SHP77 (cell line): ENCODE results near the gene TMUB1.
"Not testable (repeated sequence)": the region's sequence is repeated elsewhere in the genome, so short reads cannot be mapped to it uniquely, and the experiment has no call there.

Source experiments
- DNase-seq, 2 experiments: peaks; one replicate each; lab custom pipeline; 2025; lab: John Stamatoyannopoulos, UW

Gene TMUB1

DNA sequence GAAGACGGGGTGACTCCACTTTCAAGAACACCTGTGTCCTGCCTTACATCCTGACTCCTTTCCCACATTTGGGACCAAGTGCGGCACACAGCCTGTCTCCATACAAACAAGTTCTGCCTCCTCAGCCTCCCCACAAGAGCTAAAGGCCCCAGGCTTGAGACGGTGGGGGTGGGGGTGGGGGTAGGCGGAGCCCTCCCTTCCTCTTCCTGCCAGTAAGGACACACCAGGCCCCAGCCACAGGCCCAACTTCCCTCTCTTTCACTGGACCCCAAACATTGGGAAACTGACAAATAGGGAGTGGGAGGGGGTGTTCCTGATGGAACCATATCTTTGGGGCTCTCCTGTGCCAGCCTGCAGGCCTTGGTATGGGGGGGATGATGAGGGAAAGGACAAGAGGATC lies 30.2 kb downstream of the TMUB1 start:
- no peak for DNase-seq

GRCh38 chr7:151051108-151051507 lies 32.2 kb downstream of the TMUB1 start:
- no peak for DNase-seq

DNA sequence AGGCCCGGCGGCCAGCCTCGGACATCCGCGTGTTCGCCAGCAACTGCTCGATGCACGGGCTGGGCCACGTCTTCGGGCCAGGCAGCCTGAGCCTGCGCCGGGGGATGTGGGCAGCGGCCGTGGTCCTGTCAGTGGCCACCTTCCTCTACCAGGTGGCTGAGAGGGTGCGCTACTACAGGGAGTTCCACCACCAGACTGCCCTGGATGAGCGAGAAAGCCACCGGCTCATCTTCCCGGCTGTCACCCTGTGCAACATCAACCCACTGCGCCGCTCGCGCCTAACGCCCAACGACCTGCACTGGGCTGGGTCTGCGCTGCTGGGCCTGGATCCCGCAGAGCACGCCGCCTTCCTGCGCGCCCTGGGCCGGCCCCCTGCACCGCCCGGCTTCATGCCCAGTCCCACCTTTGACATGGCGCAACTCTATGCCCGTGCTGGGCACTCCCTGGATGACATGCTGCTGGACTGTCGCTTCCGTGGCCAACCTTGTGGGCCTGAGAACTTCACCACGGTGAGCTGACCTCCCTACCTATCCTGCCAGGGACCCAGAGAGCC lies 34.3 kb downstream of the TMUB1 start:
- no peak for DNase-seq

DNA sequence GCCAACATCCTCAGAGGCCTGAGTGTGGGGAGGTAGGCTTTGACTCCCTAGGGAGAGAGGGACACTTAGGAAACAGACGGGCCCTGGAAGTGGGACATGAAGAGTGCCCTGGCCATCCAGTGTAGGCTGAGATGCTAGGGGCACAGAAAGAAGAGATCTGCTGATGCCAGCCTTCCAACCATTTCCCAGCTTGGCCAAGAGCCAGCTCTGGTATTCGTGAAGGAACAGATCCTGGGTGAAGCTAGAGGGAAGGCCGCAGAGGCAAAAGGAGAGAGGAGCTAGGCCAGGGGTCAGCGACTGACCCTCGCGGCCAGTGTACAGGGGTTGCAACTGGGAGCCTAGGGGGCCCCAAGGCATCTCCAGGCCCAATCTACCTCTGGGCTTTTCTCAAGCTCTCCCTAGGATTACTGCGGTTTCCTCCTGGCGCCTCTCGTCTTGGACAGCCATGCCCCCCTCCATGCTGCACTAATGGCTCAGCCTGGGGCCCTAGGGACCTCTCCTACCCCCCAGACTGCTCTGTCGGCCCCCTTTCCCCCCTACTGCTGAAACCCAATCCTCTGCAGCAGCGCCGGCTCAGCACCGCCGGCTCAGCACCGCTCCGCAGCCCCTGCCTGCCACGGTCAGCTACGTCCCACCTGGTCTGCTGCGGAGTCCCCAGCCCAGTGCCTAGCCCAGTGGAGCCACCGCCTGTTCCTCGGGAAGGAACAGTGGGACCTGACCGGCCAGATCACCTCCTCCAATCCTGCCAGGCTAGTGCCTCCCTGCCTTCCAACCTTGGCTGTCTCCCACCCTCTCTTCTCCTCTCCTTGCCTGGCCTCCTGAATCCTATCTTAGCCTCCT lies 35.1 kb downstream of the TMUB1 start, which contains the start of gene ASIC3:
TSS of gene ASIC3 (plus strand) at position 556 of the 840 bp plus-strand sequence. CDS start 355 bp downstream, outside the sequence.
- no peak for DNase-seq

GRCh38 chr7:151046603-151047573 lies 36.4 kb downstream of the TMUB1 start:
- DNase-seq, result peak in 1 of 2 experiments; percentile 8

- no peak for DNase-seq
Measured at GRCh38 chr7:151045967-151046366, 37.3 kb downstream of the TMUB1 start.

DNA sequence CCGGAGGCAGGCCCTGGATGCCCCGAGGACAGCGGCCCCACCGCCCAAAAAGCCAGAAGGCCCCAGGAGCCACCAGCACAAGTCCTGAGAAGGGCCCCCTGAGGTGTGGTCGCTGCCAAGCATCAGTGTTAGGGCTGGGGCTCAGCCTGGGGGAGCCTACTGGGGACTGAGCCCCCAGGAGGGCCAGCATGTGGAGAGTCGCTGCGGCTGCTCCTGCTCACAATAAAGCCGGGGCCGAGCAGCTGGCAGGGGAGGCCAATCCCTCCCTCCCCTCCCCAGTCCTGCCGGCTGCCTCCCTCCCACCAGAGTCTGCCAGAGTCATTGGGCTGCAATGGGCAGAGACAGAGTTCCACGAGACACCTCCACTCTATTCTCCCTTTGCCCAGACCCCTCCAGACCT lies 38.0 kb downstream of the TMUB1 start:
- no peak for DNase-seq

DNA sequence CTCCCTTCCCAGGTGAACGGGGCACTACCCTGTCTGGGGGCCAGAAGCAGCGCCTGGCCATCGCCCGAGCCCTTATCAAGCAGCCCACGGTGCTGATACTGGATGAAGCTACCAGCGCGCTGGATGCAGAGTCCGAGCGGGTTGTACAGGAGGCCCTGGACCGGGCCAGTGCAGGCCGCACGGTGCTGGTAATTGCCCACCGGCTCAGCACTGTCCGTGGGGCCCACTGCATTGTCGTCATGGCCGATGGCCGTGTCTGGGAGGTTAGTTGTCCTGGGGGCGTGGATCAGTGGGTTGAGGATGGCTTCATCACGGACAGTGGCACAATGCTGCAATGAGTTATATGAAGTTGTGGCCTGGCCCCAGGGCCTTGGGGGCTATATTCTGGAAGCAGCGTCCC lies 39.3 kb downstream of the TMUB1 start:
- no peak for DNase-seq

- not testable (repeated sequence) for DNase-seq
Measured at GRCh38 chr7:151043449-151043848, 39.8 kb downstream of the TMUB1 start.

DNA sequence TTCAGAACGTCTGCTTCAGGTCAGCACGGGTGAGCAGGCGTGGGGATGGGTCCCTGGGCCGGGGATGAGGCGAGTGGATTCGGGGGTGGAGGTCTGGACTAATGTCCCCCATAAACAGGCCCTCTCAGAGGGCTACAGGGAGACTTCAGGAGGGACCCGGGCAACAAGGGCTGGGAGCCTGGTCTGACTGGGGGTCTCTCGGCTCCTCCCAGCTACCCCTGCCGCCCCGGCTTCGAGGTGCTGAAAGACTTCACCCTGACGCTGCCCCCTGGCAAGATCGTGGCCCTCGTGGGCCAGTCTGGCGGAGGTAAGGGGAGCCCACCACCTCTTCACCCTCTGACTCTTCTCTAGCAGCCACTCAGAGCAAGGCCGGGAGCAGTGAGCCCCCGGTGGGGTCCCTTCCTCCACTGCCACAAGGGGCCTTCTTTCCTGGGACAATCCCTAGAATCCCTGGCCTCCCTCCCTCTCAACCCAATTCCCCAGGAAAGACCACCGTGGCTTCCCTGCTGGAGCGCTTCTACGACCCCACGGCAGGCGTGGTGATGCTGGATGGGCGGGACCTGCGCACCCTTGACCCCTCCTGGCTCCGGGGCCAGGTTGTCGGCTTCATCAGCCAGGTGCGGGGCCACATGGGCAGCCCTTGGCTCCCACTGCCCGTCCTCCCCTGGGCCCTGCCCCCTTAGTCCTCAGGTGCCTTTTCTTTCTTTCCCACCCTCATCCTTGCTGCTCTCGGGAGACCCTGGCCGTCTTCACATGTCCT lies 42.5 kb downstream of the TMUB1 start:
- DNase-seq, result no peak

GRCh38 chr7:151039850-151040548 lies 43.3 kb downstream of the TMUB1 start:
- DNase-seq, result no peak

DNA sequence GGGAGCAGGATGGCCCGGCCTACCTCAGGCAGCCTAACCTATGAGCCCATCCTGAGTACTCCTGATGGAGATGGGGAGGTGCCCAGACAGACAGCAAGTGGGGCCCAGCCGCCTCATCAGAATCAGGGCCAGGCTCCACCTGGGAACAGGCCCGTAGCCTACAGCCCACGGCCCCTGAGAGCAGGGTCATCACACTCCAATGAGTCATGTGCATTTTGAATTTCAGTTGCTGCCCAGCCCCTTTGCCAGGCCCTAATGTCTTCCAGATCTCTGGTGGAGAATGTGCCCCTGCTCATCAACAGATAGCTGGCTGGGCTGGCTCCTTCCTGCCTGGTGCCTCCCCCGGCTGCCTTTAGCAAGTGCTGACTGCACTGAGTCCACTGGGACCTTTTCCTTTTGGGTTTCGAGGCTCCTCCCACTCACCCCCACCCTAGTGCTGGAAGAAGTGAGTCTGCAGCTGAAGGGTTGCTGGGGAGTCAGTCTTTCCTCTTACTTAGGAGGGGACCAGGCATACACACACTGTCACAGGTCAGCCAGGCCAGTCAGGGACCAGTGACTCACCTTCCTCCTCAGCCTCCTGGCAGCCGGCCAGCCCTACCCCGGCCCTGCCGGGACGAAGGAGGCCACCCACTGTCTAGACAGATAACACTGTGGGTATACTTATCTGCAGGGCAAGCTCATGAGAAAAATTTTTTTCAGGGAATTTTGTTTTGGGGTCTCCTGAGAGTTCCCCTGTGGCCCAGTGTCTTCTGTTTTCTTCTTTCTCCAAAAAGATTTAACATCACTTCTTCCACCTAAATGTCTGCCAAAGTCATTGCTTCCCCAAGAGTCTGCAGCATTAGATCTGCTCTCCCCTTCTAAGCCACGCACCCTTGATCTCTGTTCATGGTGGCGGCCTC lies 44.1 kb downstream of the TMUB1 start:
- peak; percentile 24 to 33 for DNase-seq

GRCh38 chr7:151035902-151036301 lies 47.4 kb downstream of the TMUB1 start:
- DNase-seq, result no peak

DNA sequence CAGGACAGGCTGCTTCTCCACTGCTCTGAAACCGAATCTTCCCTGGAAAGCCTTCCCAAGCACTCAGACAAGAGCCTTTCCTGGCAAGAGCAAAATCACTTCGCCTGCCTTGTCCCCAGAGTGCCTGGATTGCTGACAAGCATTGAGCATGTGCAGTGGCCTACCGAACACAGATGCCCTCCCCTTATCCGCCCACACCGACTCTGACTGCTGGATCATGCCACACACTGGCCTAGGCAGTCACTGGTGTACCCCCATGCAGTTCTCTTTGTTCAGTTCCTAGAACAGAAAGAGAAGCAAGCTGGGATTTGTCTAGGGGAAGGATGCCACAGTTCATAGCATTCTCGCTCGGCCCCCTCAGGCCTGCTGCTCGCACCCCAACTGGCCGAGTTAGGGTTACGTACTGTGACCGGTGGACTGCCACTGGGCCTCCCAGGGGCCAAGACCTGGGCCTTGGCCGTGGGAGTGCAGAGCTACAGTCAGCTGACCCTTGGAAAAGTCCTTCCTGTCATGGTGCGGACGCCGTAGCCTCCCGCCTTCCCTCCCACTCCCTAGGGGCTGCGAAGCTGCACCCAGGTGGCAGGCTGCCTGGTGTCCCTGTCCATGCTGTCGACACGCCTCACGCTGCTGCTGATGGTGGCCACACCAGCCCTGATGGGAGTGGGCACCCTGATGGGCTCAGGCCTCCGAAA lies 48.1 kb downstream of the TMUB1 start:
- DNase-seq, result no peak

GRCh38 chr7:151034312-151035025 lies 48.8 kb downstream of the TMUB1 start:
- no peak for DNase-seq

GRCh38 chr7:151033864-151034249 lies 49.4 kb downstream of the TMUB1 start:
- no peak for DNase-seq

- DNase-seq, result no peak
Measured at GRCh38 chr7:151032936-151033863, 50.1 kb downstream of the TMUB1 start.
